ENCODE results near the gene RESP18.

GRCh38 chr2:219282943-219283581, 49.5 kb downstream of the RESP18 start:
- TF ChIP-seq, protein P1, sequence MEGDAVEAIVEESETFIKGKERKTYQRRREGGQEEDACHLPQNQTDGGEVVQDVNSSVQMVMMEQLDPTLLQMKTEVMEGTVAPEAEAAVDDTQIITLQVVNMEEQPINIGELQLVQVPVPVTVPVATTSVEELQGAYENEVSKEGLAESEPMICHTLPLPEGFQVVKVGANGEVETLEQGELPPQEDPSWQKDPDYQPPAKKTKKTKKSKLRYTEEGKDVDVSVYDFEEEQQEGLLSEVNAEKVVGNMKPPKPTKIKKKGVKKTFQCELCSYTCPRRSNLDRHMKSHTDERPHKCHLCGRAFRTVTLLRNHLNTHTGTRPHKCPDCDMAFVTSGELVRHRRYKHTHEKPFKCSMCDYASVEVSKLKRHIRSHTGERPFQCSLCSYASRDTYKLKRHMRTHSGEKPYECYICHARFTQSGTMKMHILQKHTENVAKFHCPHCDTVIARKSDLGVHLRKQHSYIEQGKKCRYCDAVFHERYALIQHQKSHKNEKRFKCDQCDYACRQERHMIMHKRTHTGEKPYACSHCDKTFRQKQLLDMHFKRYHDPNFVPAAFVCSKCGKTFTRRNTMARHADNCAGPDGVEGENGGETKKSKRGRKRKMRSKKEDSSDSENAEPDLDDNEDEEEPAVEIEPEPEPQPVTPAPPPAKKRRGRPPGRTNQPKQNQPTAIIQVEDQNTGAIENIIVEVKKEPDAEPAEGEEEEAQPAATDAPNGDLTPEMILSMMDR (IDR thresholded peaks at IDR 0.05): no peak
- TF ChIP-seq EZH2phosphoT487 (IDR thresholded peaks at IDR 0.05): no peak
- TF ChIP-seq EZH2 (IDR thresholded peaks at IDR 0.05): no peak

Data from neural progenitor cell (in vitro differentiated cells).